CD4-positive, alpha-beta T cell treated with Interleukin-12 subunit alpha and Interleukin-12 subunit beta, for 1 hour (primary cell): ENCODE results near the gene CFAP161.

ENCODE experiments used
- DNase-seq: peaks from one replicate; pipeline ENCODE4 v3.0.0-alpha.2; 2020

The CFAP161 gene

DNA sequence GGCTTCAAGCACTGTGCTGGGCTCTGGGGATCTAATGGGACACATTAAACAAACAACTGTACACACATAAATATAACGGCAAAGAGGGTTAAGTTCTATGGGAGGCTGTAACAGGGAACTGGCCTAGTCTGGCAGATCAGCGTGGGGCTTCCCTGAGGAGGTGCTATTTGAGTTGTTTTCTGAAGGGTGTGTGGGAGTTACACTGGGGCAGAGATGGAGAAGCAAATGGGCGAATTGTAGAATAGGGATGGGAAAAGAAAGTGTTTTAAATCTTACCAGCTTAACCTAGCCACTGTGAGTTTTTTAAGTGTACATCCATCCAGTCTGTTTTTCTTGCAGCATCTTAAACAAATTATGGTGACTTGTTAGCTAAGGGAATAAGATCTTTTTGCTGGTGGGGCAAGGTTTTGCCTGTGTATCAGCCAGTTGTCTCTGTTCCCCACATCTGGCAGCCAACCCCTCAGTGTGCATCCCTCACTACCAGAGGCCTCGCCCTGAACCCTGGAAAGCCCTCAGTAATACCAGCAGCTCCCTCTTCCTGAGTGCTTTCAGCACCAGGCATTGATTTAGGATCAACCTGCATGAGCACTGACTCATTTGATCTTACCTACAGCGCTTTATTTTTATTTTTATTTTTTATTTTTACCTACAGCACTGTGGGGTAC, 51.7 kb downstream of the CFAP161 start:
- DNase-seq, result no peak

DNA sequence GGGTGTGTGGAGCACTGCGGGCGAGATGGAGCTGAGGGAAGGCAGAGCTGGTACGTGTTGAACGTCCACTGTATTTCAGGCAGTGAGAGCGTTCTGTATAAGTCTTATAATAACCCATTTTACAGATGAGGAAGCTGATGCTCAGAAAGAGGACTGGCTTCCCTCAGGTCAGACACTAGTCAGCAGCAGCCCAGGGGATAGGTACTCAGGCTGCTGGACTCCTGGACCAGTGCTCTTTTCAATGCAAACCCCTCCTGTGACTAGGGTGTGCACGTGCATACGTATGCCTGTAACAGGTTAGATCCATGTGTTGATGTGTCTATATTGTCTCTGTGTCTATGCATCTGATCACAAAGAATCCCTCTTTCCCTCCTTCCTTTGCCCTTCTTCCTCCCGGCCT, 54.3 kb downstream of the CFAP161 start:
- no peak for DNase-seq

DNA sequence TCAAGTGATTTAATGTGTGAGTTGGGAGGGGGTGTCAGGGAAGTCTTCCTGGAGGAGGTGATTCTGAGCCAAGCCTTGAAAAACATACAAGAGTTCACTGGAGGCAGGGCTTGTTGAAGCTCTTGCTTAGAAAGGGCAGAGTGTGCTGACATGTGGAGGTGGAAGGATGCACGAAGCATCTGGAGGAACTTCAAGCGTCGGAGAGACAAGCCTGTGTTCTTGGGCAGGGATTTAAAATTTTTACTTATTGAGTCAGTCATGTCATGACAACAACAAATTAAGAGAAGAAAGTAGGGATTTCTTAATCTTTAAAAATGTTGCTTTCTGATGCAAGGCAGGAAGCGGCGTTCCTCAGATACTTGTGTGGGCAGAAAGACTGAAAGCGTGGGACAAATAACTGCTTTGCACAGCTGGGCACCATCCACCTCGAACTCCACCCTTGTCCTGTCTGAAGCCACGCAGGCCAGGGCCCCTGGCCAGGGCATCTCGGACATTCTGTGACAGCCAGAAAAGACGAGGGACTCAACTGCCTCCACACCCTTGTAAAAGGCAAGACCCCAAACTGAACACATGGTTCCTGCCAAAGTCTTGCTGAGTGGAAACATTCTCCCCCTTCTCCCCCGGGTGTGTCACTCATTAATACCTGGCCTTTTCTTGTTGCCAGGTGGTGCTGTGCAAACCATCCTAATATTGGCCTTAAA, 55.7 kb downstream of the CFAP161 start:
- no peak for DNase-seq

DNA sequence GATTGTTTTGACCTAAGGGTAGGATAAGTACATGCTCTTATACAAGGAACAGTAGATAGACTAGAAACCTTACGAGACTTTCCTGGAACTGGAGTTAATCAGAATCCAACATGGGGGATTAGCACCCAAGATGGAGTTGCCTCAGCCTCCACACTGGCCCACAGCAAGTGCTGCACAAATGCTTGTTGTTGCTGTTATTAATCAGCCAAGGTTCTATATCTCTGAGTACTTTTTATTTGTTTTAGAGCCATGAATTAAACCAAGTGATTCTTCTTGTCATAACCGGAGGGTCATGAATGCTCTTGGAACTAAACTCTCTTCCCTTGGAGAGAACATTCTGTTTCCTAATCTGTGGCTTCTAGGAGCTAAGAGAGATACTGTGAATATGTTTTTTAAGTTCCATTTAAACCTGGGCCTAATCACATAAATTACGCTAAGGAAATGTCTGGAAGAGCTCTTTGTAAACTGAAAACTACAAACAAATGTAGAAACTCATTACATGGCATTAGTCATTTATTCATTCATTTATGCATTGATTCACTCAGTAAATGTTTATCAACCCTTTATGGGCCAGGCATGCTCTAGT, 56.9 kb downstream of the CFAP161 start:
- DNase-seq, result no peak

DNA sequence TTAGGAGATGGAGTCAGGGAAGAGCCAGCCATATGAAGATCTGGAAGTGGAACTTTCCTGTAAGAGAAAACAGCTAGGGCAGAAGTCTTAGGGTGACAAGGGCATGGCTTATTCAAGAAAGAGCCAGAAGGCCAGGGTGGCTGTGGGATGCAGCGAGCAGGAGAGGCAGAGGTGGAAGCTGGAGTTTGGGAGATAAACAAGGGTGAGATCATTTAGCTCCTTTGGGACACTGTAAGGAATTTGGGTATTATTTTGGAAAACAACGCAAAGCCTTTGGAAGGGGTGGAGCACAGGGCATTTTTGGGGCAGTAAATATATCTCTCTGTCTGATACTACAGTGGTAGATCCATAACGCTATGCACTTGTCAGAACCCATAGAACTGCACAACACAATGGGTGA, 57.6 kb downstream of the CFAP161 start:
- DNase-seq, result no peak

DNA sequence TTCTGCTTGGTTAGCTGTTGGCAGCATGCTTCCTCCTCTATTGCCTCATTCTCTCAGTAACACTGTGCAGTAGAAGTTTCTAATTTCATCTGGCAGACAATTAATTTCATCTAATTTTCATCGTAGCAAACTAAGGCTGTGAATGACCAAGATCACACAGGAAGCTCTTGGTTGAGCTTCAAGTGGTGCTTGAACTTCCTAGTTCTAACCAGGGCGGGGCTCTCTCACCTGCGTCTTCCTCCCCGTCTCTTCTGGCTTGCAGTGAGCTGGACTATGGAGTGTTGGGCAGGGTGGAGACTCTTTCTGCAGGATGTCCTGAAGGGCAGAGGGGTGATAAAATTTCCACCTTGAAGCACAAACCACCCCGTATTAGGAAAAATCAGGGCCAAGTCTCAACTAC, 60.7 kb downstream of the CFAP161 start:
- no peak for DNase-seq

DNA sequence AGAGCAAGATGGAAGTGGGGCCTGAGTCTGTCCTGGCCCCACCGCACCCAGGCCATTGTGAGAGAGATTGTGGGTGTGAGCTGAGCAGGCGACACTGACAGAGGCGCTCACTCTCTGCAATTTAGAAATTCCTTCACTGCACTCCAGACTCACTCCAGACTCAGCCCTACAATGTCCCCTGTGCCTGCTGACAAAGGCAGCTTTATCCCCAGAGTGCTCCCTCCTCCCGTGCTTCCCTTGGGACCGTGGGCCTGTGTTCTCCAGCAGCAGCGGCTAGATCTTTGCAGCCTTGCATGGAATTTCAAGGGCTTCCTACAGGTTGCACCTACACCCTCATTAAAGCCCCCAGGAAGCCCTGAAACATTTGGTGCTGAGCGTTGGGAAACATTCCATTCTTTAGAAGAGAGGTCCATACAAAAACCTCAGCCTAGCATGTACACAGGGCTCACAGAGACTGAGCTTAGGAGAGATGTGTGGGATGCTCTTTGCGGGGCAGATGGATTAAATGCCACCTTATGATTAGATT, 61.3 kb downstream of the CFAP161 start:
- DNase-seq, result no peak

DNA sequence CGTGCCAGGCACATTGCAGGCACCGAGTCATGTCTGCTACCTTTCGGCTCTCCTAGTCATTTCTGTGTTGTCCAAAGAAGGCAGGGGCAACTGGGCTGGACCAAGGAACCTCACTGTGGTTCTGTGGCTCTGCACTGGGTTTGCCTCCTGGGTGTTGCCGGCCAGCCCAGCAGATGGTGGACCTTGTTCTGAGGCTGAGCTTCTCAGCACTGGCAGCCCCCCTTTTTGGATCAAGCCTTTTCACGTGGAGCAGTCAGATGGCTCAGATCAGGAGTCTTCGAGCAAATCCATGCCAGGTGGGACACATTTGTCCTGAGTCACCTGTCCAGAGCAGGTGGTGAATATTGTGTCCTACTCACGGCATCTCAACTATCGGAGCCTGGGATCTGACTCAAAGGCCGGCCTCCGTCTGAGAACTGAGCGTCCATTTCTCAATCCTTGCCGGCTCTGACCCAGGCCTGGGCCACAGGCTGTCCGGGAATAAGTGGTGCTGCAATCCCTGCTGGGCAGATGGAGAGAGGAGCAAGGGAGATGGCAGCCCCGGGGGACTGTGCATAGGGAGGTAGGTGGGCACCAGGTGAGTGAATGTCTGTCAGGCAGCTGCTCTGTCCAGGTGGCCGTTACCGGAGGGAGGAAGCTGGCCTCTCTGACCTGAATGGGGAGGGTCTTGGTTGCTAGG, 62.6 kb downstream of the CFAP161 start, which contains the start of gene IL16:
Gene IL16 (plus strand): TSS at position 304 of the 679 bp plus-strand sequence. CDS start 28,521 bp downstream, outside the sequence.
- DNase-seq, result no peak

DNA sequence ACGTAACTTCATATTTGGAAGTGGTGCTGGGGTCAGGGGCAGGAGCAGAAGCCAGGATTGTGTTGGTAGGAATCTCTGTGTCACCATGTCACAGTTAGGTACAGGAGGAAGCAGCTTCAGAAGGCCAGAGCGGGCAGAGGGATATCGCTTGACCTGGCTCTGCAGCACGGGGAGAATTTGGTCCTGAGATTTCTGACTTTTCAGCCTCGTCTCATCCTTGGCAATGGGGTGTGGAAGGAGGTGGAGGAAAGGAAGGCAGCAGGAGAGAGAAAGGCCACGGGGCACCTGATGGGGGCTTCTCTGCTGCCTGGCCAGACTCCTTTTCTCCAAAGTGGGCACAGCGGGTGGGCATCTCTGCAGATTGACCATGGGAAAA, 63.2 kb downstream of the CFAP161 start:
- DNase-seq, result no peak

DNA sequence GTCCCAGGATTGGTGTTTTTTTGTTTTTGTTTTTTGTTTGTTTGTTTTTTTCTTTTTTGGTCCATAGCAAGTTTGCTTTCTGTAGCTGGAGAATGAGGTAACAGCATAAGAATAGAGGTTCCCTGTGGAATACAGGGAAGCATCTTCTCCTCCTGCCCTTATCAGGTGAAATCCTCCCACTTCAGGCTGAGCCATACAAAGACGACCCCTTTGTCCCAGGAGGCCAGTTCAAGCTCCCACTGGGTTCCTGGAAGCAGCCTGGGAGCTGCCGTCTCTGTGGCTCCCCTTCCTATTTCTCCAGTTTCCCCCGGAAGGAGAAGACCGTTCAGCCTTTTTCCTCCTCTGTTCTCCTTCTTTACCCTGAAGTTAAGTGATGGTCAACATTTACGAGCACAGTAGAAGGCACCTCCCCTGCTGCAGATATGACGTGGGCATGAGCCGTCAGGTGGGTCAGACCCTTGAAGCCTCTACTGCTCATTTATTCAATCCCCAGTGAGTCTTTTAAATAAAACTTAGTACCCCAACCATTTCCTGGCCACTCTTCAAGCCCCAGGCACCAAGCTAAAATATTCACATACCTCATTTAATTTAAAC, 63.7 kb downstream of the CFAP161 start:
- no peak for DNase-seq
